Astrocyte of the spinal cord (primary cell): Measurements from ENCODE around the gene GRIN2D.

Source experiments
- DNase-seq: peaks from one replicate; pipeline ENCODE4 v3.0.0; 2011; ENCODE audit warnings: low read depth, low spot score
- H3K4me3 ChIP-seq: 2 replicates; pipeline ENCODE4 v1.5.1; 2011; ENCODE audit warnings: low read depth, mild to moderate bottlenecking, low read length, moderate library complexity
- CTCF ChIP-seq: IDR thresholded peaks from 2 replicates; pipeline ENCODE4 v1.5.1; 2012; ENCODE audit warnings: low read depth, mild to moderate bottlenecking, low read length, inconsistent platforms
- in situ Hi-C: cut with HindIII; loops from 2 replicates; pipeline ENCODE4 v1.10.0; 2017; ENCODE audit warnings: low sequenced_read_pairs

GRIN2D gene

GRCh38 chr19:48351341-48351752 lies 42.1 kb upstream of the GRIN2D start:
- TF ChIP-seq CTCF = peak; percentile 82
- in situ Hi-C loops = no loop called here
- peak; percentile 52 for DNase-seq
- H3K4me3 ChIP-seq = no peak overlapping the region

GRCh38 chr19:48353677-48354076 lies 39.8 kb upstream of the GRIN2D start:
- no peak overlapping the region for H3K4me3 ChIP-seq
- no peak for DNase-seq
- no peak for TF ChIP-seq CTCF
- in situ Hi-C loops = no loop called here

- peak; percentile 81 for DNase-seq
- in situ Hi-C loops = no loop called here
- H3K4me3 ChIP-seq = no peak overlapping the region
- no peak for TF ChIP-seq CTCF
Observed at GRCh38 chr19:48354332-48354992, 39.0 kb upstream of the GRIN2D start.

DNA sequence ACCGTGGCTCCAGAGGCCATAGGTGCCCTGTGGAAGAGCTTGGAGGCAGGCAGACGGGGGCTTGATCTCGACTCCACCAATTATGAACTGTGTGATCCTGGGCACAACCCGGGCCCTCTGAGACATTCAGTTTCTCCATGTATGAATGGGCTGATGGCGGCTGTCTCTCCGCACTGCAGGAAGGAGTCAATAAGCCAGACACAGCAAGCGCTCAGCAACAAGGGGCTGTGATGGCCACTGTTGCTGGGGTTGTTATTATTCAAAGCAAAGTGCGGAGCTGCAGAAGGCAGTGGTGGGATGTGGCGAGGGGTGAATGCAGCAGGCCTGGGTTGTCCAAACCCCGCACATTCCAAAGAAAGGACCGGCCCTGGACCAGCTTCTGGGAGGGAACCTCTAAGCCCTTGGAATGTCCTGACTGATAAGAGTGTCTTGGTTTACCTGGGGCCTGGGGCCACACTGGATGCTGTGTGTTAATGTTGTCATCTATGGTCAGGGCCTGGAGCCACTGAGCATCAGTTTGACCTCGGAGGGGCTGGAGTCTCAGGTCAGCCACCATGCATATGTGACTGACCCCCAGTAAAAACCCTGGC lies 38.0 kb upstream of the GRIN2D start:
- in situ Hi-C loops = no loop called here
- no peak overlapping the region for H3K4me3 ChIP-seq
- TF ChIP-seq CTCF = no peak
- peak; percentile 9 for DNase-seq

DNA sequence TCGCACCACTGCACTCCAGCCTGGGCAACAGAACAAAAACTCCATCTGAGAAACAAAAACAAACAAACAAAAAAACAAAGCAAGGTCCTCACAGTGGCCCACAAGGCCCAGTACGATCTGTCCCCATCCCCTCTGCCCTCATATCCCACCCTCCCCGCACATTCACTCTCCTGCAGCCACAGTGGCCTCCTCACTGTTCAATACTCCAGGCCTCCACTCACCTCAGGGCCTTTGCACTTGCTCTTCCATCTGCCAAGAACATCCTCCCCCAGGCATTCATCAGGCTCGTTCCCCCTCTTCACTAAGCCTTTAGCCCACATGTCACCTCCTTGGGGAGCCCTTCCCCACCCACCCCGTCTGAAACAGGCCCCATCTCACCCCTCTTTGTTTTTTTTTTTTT lies 34.3 kb upstream of the GRIN2D start:
- DNase-seq = no peak
- in situ Hi-C loops = no loop called here
- TF ChIP-seq CTCF = no peak
- H3K4me3 ChIP-seq = no peak overlapping the region

DNA sequence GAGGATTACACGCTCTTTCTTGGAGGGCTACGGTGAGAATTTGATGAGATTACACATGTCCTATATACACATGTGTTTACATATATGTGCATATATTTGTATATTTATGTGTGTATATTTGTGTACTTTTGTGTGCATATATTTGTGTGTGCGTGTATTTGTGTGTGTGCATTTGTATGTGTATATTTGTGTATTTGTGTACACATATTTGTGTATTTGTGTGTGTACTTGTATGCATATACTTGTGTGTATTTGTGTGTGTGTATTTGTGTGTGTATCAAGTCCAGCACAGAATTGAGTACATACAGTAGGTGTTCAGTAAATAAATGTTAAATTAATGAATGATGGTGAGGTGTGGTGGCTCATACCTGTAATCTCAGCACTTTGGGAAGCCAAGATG lies 31.6 kb upstream of the GRIN2D start:
- in situ Hi-C loops = no loop called here
- no peak for TF ChIP-seq CTCF
- no peak overlapping the region for H3K4me3 ChIP-seq
- DNase-seq = no peak
